NCI-H69 (cell line): ENCODE measurements around the gene ATP1B4.
"Not testable (repeated sequence)": the region's sequence is repeated elsewhere in the genome, so short reads cannot be mapped to it uniquely, and the experiment has no call there.

Source experiments
- DNase-seq: peaks from one replicate; lab custom pipeline; 2025; lab: John Stamatoyannopoulos, UW

The ATP1B4 gene

DNA sequence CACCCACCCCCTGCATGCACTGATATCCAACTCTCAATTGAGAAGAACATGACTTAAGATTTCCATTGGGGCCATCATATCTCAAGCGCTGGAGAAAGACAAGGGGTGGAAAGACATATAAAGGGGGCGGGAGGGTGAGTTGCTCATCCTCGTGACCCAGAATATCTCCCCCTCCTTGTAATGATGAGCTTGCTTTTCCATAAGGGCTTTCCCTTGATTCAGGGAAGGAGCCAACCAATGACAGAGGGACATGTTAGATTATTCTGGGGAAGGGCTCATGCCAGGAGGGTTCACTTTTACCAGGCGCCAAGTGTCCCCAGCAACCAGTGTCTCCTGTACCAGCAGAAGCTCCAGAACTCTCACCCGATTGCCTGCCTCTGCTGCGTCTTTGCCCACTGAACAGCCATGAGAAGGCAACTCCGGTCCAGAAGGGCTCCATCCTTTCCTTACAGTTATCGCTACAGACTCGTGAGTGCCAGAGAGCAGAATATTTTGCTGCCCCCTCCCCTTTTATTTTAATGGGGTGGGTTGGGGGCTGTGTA is at the start of gene ATP1B4:
ATP1B4 (plus strand) TSS at position 326 of the 542 bp plus-strand sequence; CDS start at position 406, 80 bp downstream.
- no peak for DNase-seq

DNA sequence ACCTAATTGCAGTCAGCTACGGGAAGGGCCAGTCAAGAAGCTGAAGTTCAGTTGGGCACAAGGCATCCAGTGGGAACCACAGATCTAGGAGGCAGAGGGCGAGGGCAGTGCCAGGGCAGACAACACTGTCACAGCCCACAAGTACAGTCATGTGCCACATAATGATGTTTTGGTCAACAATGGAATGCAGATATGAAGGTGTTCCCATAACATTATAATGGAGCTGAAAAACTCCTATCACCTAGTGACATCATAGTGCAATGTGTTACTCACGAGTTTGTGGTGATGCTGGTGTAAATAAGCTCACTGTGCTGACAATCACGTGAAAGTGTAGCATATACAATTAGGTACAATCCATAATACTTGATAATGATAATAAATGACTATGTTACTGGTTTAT is 46.1 kb upstream of the ATP1B4 start:
- no peak for DNase-seq

DNA sequence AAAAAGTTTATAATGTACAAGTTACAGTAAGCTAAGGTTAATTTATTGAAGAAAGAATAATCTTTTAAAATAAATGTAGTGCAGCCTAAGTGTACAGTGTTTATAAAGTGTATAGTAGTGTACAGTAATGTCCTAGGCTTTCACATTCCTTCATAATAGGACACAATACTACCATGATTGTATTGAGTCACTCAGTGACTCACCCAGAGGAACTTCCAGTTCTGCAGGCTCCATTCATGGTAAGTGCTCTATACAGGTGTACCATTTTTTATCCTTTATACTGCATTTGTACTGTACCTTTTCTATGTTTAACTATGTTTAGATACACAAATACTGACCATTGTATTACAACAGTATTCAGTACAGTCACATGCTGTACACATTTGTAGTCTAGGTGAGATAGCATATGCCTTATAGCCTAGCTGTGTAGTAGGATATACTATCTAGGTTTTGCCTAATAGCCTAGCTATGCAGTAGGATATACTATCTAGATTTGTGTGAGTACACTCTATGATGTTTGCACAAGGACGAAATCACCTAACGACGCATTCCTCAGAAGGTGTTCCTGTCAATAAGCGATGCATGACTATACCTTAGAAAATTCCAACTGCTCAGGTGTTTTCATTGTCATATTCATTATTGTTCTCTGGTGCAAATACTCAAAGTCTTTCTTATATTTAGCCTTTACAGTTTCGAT is 45.2 kb upstream of the ATP1B4 start:
- DNase-seq = no peak

DNA sequence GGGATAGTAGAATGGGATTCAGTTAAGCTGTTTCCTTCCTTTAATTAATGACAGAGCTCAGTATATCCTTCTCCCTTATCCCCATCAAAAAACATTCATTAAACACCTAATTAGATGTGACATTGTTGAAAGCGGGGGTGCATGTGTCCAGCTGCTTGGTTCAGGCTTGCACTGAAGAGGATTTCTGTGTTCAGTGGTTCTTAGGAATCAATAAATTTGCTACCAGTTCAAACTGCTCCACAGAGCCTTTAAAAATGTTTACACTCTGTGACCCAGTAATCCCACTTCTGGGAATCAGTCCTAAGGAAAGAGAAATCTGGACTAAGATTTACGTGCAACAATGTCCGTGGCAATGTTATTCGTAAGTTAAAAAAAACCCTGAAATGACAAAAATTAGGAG is 43.5 kb upstream of the ATP1B4 start:
- no peak for DNase-seq

DNA sequence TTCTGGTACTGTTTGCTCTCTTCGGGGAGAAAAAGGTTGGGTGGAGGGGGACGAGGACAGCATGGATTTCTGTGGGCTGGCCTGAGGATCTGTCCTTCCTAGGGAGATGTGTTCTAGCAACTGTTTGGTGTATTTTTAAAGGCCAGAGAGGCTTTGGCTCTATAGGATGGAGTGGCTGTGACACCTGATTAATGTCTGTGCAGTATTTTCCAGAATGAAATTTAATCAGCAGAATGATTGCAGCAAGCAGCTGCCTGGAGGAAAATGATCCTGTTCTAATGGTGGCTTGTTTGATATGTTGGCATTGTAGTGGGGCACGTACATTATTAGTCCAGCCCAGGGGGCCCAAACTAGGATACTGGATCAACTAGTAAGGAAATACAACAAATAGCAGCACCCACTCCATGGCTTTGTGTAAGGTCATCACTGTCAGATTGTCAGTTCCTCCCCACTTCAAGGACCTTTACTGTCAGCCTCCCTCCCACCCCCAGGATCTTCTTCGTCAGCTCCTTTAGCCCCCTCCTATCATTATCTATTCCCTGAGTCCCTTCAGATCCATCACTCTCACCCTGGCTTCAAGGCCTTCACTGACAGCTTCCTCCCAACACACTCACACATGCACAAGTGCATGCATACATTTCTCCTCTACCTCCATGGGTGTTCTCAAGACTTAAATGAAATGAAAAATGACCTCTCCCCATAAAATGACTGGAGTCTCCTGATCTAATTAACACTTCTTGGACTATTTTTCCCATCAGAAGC is 40.2 kb upstream of the ATP1B4 start:
- DNase-seq = peak; percentile 2

GRCh38 chrX:120331116-120331515 is 30.8 kb upstream of the ATP1B4 start:
- no peak for DNase-seq

GRCh38 chrX:120332394-120332793 is 29.5 kb upstream of the ATP1B4 start:
- DNase-seq = no peak

DNA sequence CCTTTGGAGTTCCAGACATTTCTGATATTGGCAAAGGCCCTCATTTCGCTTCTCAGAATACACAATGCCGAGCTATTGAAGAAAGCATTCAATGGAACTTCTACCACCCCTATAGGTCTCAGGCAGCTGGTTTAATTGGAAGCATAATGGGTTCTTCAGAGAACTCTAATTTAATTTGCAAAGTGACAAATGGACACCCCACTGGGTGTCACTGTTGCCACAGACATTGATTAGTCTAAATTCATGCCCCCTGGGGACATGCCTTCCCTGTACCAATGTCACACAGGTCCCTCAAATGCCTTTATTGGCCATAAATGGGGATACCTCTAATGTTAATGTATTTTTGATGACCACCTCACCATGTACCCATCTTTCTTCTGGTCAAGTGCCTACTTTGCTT is 27.7 kb upstream of the ATP1B4 start:
- DNase-seq = peak; percentile 34

- no peak for DNase-seq
Observed at GRCh38 chrX:120334603-120335002, 27.3 kb upstream of the ATP1B4 start.

GRCh38 chrX:120335289-120335688 is 26.6 kb upstream of the ATP1B4 start:
- DNase-seq = no peak

DNA sequence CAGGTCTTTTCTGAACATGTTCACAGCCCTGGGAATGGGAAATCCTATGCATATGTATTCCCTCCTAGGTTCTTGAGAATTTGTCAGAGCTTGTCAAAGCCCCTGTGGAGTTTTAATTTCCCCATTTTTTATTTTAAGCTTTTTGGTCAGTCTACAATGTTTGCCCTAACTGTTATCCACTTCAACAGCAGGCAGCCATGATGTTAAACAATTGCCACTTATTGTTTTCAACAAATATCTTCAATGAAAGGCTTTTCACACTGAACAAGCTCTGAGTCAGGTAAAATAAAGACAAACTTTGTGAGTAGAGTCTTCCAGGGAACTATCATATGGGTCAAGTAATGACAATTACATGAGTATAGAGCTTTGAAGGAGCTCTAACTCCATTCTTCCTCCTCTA is 25.0 kb upstream of the ATP1B4 start:
- DNase-seq = no peak

DNA sequence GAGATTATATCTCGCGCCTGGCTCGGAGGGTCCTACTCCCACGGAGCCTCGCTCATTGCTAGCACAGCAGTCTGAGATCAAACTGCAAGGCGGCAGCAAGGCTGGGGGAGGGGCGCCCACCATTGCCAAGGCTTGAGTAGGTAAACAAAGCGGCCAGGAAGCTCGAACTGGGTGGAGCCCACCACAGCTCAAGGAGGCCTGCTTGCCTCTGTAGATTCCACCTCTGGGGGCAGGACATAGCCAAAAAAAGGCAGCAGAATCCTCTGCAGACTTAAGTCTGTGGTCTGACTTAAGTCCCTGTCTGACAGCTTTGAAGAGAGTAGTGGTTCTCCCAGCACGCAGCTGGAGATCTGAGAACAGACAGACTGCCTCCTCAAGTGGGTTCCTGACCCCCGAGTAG is 17.3 kb upstream of the ATP1B4 start:
- DNase-seq = not testable (repeated sequence)

- no peak for DNase-seq
Observed at GRCh38 chrX:120350450-120351138, 11.3 kb upstream of the ATP1B4 start.

DNA sequence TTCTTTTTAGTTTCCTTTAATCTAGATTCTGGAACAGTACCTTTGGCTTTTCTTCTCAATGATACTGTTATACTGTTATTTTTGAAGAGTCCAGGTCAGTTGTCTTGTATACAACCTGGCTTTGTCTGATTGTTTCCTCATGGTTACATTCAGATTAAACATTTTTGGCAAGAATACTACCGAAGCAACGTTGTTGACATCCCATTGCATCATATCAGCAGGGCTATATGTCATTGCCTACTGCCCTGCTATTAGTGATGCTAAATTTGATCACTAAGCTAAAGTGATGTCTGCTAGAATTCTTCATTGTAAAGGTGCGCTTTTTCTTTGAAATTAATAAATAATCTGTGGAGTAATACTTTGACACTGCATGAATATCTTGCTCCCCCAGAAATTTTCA is 5.8 kb upstream of the ATP1B4 start:
- peak; percentile 1 for DNase-seq

GRCh38 chrX:120357186-120357585 is 4.7 kb upstream of the ATP1B4 start:
- peak; percentile 21 for DNase-seq

- peak; percentile 94 for DNase-seq
Observed at GRCh38 chrX:120358737-120359456, 3.0 kb upstream of the ATP1B4 start.

DNA sequence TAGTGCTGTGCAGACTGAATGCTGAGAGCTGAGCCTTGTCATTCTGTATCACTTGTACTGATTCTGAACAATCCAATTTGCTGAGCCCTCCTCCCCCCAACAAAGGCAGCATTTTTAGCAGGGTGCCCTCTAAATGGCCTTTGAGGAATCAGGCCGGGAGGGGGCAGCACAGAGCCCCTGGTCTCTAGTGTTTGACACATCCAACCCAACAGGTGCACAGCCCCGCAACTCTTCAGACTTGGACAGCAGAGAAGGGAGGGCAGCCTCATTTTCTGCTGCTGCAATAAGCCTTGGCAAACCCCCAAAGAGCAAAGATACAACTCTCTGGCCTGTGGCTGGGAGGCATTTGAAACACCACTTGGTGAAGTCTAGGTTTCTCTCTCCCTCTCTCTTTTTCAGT is 3.4 kb downstream of the ATP1B4 start:
- DNase-seq = peak; percentile 32

DNA sequence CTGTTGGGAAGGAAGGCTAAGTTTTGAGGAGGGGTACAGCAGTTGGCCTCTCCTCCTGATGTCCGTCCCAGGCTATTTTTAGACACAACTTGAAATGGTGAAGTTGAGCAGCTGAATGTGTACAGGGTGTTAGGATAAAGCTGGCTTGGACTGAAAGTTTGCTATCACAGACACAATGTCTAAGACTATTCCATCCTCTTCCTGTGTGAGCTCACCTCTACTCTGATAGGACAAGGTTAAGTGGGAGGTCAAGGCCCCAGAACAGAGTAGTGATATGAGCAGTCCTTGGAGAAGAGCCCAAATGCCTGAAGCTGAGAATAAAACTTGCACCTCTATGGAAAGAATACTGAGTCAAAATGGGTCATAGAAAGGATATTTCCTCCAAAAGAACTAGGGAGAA is 4.1 kb downstream of the ATP1B4 start:
- no peak for DNase-seq

DNA sequence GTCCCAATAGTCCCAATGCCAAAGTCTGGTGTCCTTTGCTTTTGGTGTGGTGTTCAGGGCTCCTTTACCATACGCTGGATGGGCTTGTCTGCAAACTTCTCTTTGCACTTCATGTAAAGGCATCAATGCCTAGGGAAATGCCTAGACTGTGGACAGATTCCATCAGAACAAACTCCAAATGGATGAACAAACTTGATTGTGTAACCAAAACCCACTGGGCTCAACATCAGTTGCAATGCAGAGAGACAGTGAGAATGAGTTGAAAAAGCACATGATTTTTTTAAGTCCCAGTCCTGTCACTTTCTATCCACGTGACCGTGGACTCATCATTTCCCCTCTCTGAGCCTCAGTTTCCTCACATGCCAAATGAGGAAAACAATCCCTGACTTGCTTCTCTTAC is 4.9 kb downstream of the ATP1B4 start:
- no peak for DNase-seq

GRCh38 chrX:120367402-120368109 is 5.7 kb downstream of the ATP1B4 start:
- DNase-seq = no peak

DNA sequence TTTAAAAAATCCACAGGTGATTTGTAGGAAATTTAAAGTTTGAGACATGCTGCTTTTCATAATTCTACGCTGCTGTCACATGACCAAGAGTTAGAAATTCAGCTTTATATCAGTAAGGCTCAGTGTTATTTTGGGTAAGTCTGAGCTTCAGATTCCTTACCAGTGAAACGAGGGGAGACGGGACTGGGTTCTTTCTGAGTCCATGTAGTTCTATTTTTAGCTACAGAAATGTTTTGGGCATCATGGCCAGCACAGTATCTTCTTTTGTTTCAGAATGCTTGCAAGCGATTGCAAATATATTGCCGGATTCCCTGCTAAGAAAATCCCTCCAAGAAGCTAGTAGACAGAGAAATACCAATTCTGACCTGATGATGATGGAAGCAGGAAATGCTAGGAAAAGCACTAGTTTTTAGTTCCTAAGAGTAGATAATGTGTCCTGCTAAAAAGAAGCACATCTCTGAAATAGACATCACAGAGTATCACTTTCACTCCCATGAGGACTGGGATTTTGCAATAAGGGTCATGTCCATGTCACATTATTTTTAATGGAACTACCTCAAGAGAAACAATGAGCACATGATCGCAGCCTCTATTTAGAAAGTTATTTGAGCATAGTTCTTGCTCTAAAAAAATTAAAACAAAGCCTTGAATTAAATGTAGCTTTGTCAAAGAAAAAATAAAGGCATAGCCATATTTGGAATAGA is 10.9 kb downstream of the ATP1B4 start:
- no peak for DNase-seq
